HL-60 (cell line): Measurements from ENCODE around the gene ADGRE2.
"Not testable (repeated sequence)": the region's sequence is repeated elsewhere in the genome, so short reads cannot be mapped to it uniquely, and the experiment has no call there.

Experiments used
- DNase-seq, 2 experiments: peaks; one replicate each; pipeline ENCODE4 v3.0.0-alpha.2; 2010 to 2020; ENCODE audit warnings: low read depth in 1 of 2, low spot score in 1 of 2
- H3K27ac ChIP-seq: fragments of 250-450 bp; sonication (Bioruptor Pico); replicated peaks from 2 replicates; pipeline ENCODE4 v1.5.1; 2020; ENCODE audit warnings: mild to moderate bottlenecking, moderate library complexity
- H3K27me3 ChIP-seq: fragments of 250-450 bp; sonication (Bioruptor Pico); 2 replicates; pipeline ENCODE4 v1.5.1; 2021; ENCODE audit warnings: mild to moderate bottlenecking, moderate library complexity; ENCODE audit not compliant: insufficient read depth, poor library complexity, severe bottlenecking
- H3K4me3 ChIP-seq: replicated peaks from 2 replicates; pipeline ENCODE4 v1.5.1; 2011; ENCODE audit warnings: mild to moderate bottlenecking, control low read depth, low read length; ENCODE audit not compliant: insufficient read depth
- GABPA ChIP-seq: IDR thresholded peaks from 2 replicates; pipeline ENCODE4 v1.6.1; 2012; ENCODE audit warnings: low read depth
- POLR2AphosphoS5 ChIP-seq: IDR thresholded peaks from 2 replicates; pipeline ENCODE4 v1.6.1; 2012; ENCODE audit warnings: low read depth
- SPI1 ChIP-seq: IDR thresholded peaks from 2 replicates; pipeline ENCODE4 v1.6.1; 2012; ENCODE audit warnings: low read depth, mild to moderate bottlenecking, borderline replicate concordance
- TF ChIP-seq, protein P1 (sequence below): IDR thresholded peaks from one replicate; pipeline ENCODE4 v1.5.1; 2011; ENCODE audit warnings: low read length, control low read depth, inconsistent platforms; ENCODE audit not compliant: insufficient read depth
- TF ChIP-seq, protein P2 (sequence below): IDR thresholded peaks from 2 replicates; pipeline ENCODE4 v1.6.1; 2012; ENCODE audit warnings: low read depth; ENCODE audit not compliant: insufficient replicate concordance

ADGRE2 gene

DNA sequence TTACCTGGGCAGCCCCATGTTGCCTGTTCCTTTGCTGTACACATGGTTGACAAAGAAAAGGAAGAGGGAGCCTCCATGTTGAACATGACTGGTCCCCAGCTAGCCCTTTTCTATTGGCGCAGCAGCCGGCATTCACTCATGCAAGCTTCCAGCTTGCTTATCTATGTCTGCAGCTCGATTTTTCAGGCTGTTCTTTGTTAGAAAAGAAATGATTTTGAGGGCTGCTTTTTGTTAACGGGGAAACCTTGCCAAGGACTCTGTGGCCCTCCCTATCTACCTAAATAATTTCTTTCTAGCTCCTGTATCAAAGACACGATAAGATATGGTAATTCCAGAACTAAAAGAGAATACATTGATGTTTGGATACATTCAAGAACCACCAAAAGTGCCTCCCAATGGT is 20.4 kb upstream of the ADGRE2 start:
- no peaks in the 10 kb centered on the region for H3K27me3 ChIP-seq
- no peak for TF ChIP-seq POLR2AphosphoS5
- TF ChIP-seq, protein P1, sequence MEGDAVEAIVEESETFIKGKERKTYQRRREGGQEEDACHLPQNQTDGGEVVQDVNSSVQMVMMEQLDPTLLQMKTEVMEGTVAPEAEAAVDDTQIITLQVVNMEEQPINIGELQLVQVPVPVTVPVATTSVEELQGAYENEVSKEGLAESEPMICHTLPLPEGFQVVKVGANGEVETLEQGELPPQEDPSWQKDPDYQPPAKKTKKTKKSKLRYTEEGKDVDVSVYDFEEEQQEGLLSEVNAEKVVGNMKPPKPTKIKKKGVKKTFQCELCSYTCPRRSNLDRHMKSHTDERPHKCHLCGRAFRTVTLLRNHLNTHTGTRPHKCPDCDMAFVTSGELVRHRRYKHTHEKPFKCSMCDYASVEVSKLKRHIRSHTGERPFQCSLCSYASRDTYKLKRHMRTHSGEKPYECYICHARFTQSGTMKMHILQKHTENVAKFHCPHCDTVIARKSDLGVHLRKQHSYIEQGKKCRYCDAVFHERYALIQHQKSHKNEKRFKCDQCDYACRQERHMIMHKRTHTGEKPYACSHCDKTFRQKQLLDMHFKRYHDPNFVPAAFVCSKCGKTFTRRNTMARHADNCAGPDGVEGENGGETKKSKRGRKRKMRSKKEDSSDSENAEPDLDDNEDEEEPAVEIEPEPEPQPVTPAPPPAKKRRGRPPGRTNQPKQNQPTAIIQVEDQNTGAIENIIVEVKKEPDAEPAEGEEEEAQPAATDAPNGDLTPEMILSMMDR: no peak
- TF ChIP-seq, protein P2, sequence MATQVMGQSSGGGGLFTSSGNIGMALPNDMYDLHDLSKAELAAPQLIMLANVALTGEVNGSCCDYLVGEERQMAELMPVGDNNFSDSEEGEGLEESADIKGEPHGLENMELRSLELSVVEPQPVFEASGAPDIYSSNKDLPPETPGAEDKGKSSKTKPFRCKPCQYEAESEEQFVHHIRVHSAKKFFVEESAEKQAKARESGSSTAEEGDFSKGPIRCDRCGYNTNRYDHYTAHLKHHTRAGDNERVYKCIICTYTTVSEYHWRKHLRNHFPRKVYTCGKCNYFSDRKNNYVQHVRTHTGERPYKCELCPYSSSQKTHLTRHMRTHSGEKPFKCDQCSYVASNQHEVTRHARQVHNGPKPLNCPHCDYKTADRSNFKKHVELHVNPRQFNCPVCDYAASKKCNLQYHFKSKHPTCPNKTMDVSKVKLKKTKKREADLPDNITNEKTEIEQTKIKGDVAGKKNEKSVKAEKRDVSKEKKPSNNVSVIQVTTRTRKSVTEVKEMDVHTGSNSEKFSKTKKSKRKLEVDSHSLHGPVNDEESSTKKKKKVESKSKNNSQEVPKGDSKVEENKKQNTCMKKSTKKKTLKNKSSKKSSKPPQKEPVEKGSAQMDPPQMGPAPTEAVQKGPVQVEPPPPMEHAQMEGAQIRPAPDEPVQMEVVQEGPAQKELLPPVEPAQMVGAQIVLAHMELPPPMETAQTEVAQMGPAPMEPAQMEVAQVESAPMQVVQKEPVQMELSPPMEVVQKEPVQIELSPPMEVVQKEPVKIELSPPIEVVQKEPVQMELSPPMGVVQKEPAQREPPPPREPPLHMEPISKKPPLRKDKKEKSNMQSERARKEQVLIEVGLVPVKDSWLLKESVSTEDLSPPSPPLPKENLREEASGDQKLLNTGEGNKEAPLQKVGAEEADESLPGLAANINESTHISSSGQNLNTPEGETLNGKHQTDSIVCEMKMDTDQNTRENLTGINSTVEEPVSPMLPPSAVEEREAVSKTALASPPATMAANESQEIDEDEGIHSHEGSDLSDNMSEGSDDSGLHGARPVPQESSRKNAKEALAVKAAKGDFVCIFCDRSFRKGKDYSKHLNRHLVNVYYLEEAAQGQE: no peak
- TF ChIP-seq SPI1: no peak
- no peak for TF ChIP-seq GABPA

DNA sequence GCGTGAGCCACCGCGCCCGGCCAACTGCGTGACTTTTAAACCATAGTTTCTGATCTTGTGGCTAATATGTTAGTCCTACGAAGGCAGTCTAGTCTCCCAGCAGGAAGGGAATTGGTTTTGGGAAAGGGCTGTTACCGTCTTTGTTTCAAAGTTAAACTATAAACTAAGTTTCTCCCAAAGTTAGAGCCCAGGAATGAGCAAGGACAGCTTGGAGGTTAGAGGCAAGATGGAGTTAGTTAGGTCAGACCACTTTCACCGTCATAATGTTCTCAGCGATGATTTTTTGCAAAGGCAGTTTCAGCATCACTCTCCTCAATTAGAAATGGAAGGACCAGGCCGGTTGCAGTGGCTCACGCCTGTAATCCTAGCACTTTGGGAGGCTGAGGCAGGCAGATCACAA is 17.7 kb upstream of the ADGRE2 start:
- Histone ChIP-seq H3K27me3 (no peaks in the 10 kb centered on the region), H3K27ac (no peak overlapping the region), H3K4me3 (no peak overlapping the region)
- no peak for DNase-seq
- TF ChIP-seq, protein P1: no peak
- TF ChIP-seq SPI1 (no peak), POLR2AphosphoS5 (no peak), GABPA (no peak)
- TF ChIP-seq, protein P2: no peak

More for the DNA sequence above, 20.4 kb upstream of the ADGRE2 start:
- H3K27ac ChIP-seq: no peak overlapping the region
- DNase-seq: no peak
- no peak overlapping the region for H3K4me3 ChIP-seq

DNA sequence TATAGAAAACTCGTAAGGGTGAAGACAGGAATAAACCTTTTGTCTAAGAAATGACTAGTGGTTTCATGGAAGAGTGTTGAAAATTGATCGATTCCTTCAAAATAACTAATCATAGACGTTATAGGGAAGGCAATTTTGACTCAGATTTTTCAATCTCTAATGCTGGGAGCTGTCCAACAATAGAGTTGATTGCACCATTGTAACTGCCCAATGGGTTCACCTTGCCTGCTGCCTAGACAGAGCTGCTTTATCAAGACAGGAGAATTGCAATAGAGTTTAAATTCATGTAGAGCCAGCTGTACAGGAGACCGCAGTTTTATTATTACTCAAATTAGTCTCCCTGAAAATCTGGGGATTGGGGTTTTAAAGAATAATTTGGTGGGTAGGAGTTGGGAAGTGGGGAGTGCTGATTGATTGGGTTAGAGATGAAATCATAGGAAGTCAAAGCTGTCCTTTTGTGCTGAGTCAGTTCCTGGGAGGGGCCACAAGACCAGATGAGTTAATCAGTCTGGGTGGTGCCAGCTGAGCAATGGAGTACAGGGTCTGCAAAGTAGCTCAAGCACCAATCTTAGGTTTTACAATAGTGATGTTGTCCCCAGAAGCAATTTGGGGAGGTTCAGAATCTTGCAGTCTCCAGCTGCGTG is 16.8 kb upstream of the ADGRE2 start:
- H3K27me3 ChIP-seq: no peaks in the 10 kb centered on the region
- no peak for DNase-seq
- TF ChIP-seq POLR2AphosphoS5 (no peak), GABPA (no peak), SPI1 (no peak)
- TF ChIP-seq, protein P2: peak; percentile 85
- H3K4me3 ChIP-seq: no peak overlapping the region
- H3K27ac ChIP-seq: no peak overlapping the region

DNA sequence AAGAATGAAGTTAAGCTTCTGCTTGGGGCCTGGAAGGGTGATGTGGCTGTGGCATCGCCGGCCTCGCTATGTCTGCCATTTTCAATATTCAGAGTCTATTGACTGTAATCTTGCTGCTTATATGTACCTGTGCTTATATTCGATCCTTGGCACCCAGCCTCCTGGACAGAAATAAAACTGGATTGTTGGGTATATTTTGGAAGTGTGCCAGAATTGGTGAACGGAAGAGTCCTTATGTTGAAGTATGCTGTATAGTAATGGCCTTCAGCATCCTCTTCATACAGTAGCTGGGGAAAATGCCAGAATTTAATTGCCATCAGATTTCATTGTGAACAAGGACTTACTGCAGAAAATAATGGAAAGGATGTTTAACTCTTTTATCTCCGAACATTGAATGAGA is 13.9 kb upstream of the ADGRE2 start:
- H3K27me3 ChIP-seq, H3K4me3 ChIP-seq, H3K27ac ChIP-seq, DNase-seq: not testable (repeated sequence)
